HepG2 (cell line): ENCODE results near the gene ITIH1. TPM values are rescaled to one million over a fixed set of nuclear protein-coding genes. Genes with fewer than 3 reads are reported as not detected.

Source experiments
- ARID5B ChIP-seq: IDR thresholded peaks from 2 replicates; pipeline ENCODE4 v1.4.0; 2020; ENCODE audit warnings: mild to moderate bottlenecking, missing genetic modification reagents
- FOXP1 ChIP-seq, 2 experiments: fragments of 450-650 bp in 1 of 2; IDR thresholded peaks; 2 replicates each; pipeline ENCODE4 v1.6.1; 2017 to 2018; ENCODE audit warnings: antibody characterized with exemption in 1 of 2
- HDAC2 ChIP-seq: sonication (generic); formaldehyde crosslinking; IDR thresholded peaks from 2 replicates; pipeline ENCODE4 v1.4.0; 2020; ENCODE audit warnings: missing genetic modification reagents
- HOXA9 ChIP-seq: sonication (generic); formaldehyde crosslinking; IDR thresholded peaks from 2 replicates; pipeline ENCODE4 v1.8.1; 2022; ENCODE audit warnings: missing genetic modification reagents, mild to moderate bottlenecking, moderate library complexity, borderline replicate concordance
- JUND ChIP-seq: sonication (generic); formaldehyde crosslinking; IDR thresholded peaks from 2 replicates; pipeline ENCODE4 v1.8.0; 2022; ENCODE audit warnings: mild to moderate bottlenecking, missing genetic modification reagents
- KMT2A ChIP-seq: sonication (generic); formaldehyde crosslinking; IDR thresholded peaks from 2 replicates; pipeline ENCODE4 v1.4.0; 2020; ENCODE audit warnings: missing genetic modification reagents
- LCORL ChIP-seq, 2 experiments: fragments of 450-650 bp in 1 of 2; sonication (generic) in 1 of 2; formaldehyde crosslinking in 1 of 2; IDR thresholded peaks; 2 replicates each; pipeline versions ENCODE4 v1.5.0 to v1.6.1; 2017 to 2020; ENCODE audit warnings: antibody characterized with exemption in 1 of 2, missing genetic modification reagents in 1 of 2
- NFYC ChIP-seq: IDR thresholded peaks from 2 replicates; pipeline ENCODE4 v1.6.1; 2016; ENCODE audit warnings: missing genetic modification reagents, missing compliant biosample characterization
- SP4 ChIP-seq: sonication (generic); formaldehyde crosslinking; IDR thresholded peaks from 2 replicates; pipeline ENCODE4 v1.8.1; 2023; ENCODE audit warnings: mild to moderate bottlenecking, missing genetic modification reagents
- TAF1 ChIP-seq: sonication (generic); formaldehyde crosslinking; IDR thresholded peaks from 2 replicates; pipeline ENCODE4 v1.4.0; 2020; ENCODE audit warnings: missing genetic modification reagents
- ZFP36 ChIP-seq: fragments of 150-350 bp; IDR thresholded peaks from 2 replicates; pipeline ENCODE4 v1.6.1; 2018; ENCODE audit warnings: borderline replicate concordance, low read length, low read depth; ENCODE audit not compliant: partially characterized antibody
- ZIK1 ChIP-seq: sonication (generic); formaldehyde crosslinking; IDR thresholded peaks from 2 replicates; pipeline ENCODE4 v1.5.0; 2020; ENCODE audit warnings: mild to moderate bottlenecking, low read depth, missing genetic modification reagents, borderline replicate concordance
- ZNF224 ChIP-seq: sonication (generic); formaldehyde crosslinking; IDR thresholded peaks from 2 replicates; pipeline ENCODE4 v1.5.0; 2020; ENCODE audit warnings: mild to moderate bottlenecking, missing genetic modification reagents
- ZNF331 ChIP-seq: sonication (generic); formaldehyde crosslinking; IDR thresholded peaks from 2 replicates; pipeline ENCODE4 v1.4.0; 2020; ENCODE audit warnings: missing genetic modification reagents
- ZNF333 ChIP-seq: sonication (generic); formaldehyde crosslinking; IDR thresholded peaks from 2 replicates; pipeline ENCODE4 v1.4.0; 2020; ENCODE audit warnings: mild to moderate bottlenecking, missing genetic modification reagents, borderline replicate concordance
- ZNF512 ChIP-seq: sonication (generic); formaldehyde crosslinking; IDR thresholded peaks from 2 replicates; pipeline ENCODE4 v1.4.0; 2020; ENCODE audit warnings: mild to moderate bottlenecking, missing genetic modification reagents
- ZNF547 ChIP-seq: sonication (generic); formaldehyde crosslinking; IDR thresholded peaks from 2 replicates; pipeline ENCODE4 v1.5.1; 2020; ENCODE audit warnings: mild to moderate bottlenecking, missing genetic modification reagents
- ZNF552 ChIP-seq: sonication (generic); formaldehyde crosslinking; IDR thresholded peaks from 2 replicates; pipeline ENCODE4 v1.9.0; 2022; ENCODE audit warnings: missing genetic modification reagents, mild to moderate bottlenecking, borderline replicate concordance
- ZNF562 ChIP-seq: sonication (generic); formaldehyde crosslinking; IDR thresholded peaks from 2 replicates; pipeline ENCODE4 v1.8.0; 2022; ENCODE audit warnings: missing genetic modification reagents, borderline replicate concordance
- ZNF691 ChIP-seq: sonication (generic); formaldehyde crosslinking; IDR thresholded peaks from 2 replicates; pipeline ENCODE4 v1.4.0; 2020; ENCODE audit warnings: missing genetic modification reagents, low read depth, mild to moderate bottlenecking, borderline replicate concordance
- ZNF776 ChIP-seq: sonication (generic); formaldehyde crosslinking; IDR thresholded peaks from 2 replicates; pipeline ENCODE4 v1.4.0; 2020; ENCODE audit warnings: mild to moderate bottlenecking, missing genetic modification reagents
- ZNF878 ChIP-seq: sonication (generic); formaldehyde crosslinking; IDR thresholded peaks from 2 replicates; pipeline ENCODE4 v1.8.1; 2023; ENCODE audit warnings: mild to moderate bottlenecking, missing genetic modification reagents, moderate library complexity
- ZNF883 ChIP-seq: sonication (generic); formaldehyde crosslinking; IDR thresholded peaks from 2 replicates; pipeline ENCODE4 v1.5.1; 2020; ENCODE audit warnings: mild to moderate bottlenecking, missing genetic modification reagents; ENCODE audit errors: not compliant biosample characterization
- polyA plus RNA-seq, 8 experiments: library from polyadenylated mRNA; depleted of rRNA in 3 of 8; stranded (reverse) in 7 of 8; unstranded in 1 of 8; fragments of >200 nt; fragmentation: Illumina TruSeq in 4 of 8; extraction: Trizol in 4 of 8; gene quantifications; 2 replicates each; pipeline versions ENCODE4 v1.2.1 to v1.2.3, GENCODE V29; 2011 to 2016; ENCODE audit warnings: low read depth in 4 of 8, missing spikeins in 1 of 8, mixed read lengths in 1 of 8; ENCODE audit not compliant: insufficient read depth in 1 of 8
- total RNA-seq, 5 experiments: library from RNA; depleted of rRNA; stranded (reverse); fragments of >200 nt; fragmentation: Illumina TruSeq; extraction: Trizol; gene quantifications; 2 replicates each; pipeline ENCODE4 v1.2.3, GENCODE V29; 2016; ENCODE audit warnings: low read depth in 1 of 5

ITIH1 gene
- total and polyA plus RNA-seq, 2 of the 13 experiments (the other 11 are each of a cell fraction or from before 2014, with no cell fraction given) = 12.3 to 19.6 TPM

- TF ChIP-seq ARID5B (CRISPR knock-in tag) (no peak; the same call in 1 of the 2 replicates), ZFP36 (no peak), ZNF552 (CRISPR knock-in tag) (0 out of 2 replicates have a peak, but pooled peaks have one; percentile 19), HDAC2 (no peak), ZNF878 (no peak), ZNF562 (CRISPR knock-in tag) (no peak), ZNF512 (CRISPR knock-in tag) (no peak), LCORL (IDR thresholded peaks at IDR 0.05) (no peak), LCORL (CRISPR knock-in tag; IDR thresholded peaks at IDR 0.05) (peak; percentile 16; the same call in 1 of the 2 replicates), ZNF333 (CRISPR knock-in tag) (0 out of 2 replicates have a peak, but pooled peaks have one; percentile 61), SP4 (0 out of 2 replicates have a peak, but pooled peaks have one; percentile 49), FOXP1 (IDR thresholded peaks at IDR 0.05) (no peak), FOXP1 (CRISPR knock-in tag; IDR thresholded peaks at IDR 0.05) (0 out of 2 replicates have a peak, but pooled peaks have one; percentile 13), JUND (CRISPR knock-in tag) (no peak), ZNF776 (CRISPR knock-in tag) (0 out of 2 replicates have a peak, but pooled peaks have one; percentile 46), ZIK1 (CRISPR knock-in tag) (no peak; the same call in 1 of the 2 replicates), ZNF224 (CRISPR knock-in tag) (peak; percentile 85; the same call in 1 of the 2 replicates), ZNF547 (CRISPR knock-in tag) (no peak), KMT2A (no peak), ZNF883 (peak; percentile 16), ZNF331 (CRISPR knock-in tag) (no peak), ZNF691 (CRISPR knock-in tag) (peak; percentile 6; the same call in 1 of the 2 replicates), HOXA9 (no peak), NFYC (CRISPR knock-in tag) (no peak), TAF1 (CRISPR knock-in tag) (no peak)
Observed at GRCh38 chr3:52793702-52794611, 16.6 kb downstream of the ITIH1 start (continued).
